Muscle layer of colon (tissue), 2 donors: ENCODE measurements around the gene SNX15.

Source experiments
- H3K27ac ChIP-seq: one replicate; pipeline ENCODE4 v1.7.0; 2013; ENCODE audit warnings: low read depth, mild to moderate bottlenecking, low read length, moderate library complexity
- H3K27me3 ChIP-seq, 2 donors: one replicate each; pipeline ENCODE4 v1.7.0; 2013; ENCODE audit warnings: low read length in 2 of 2, mild to moderate bottlenecking in 2 of 2; ENCODE audit not compliant: insufficient read depth in 2 of 2, control insufficient read depth in 1 of 2
- H3K36me3 ChIP-seq: one replicate; pipeline ENCODE4 v1.7.0; 2013; ENCODE audit warnings: mild to moderate bottlenecking, low read length; ENCODE audit not compliant: insufficient read depth
- H3K4me1 ChIP-seq: one replicate; pipeline ENCODE4 v1.7.0; 2013; ENCODE audit warnings: mild to moderate bottlenecking, low read length; ENCODE audit not compliant: insufficient read depth
- H3K4me3 ChIP-seq, 2 donors: one replicate each; pipeline ENCODE4 v1.7.0; 2013; ENCODE audit warnings: low read length in 2 of 2, low read depth in 1 of 2, mild to moderate bottlenecking in 1 of 2, moderate library complexity in 1 of 2
- H3K9ac ChIP-seq: one replicate; pipeline ENCODE4 v1.7.0; 2013; ENCODE audit warnings: low read length
- H3K9me3 ChIP-seq: one replicate; pipeline ENCODE4 v1.7.0; 2013; ENCODE audit warnings: mild to moderate bottlenecking, low read length
- donor health status: abdominal sarcoma.
- donor health status: Adenocarcinoma of cecum.

Gene SNX15

GRCh38 chr11:65043881-65044501 is 16.8 kb downstream of the SNX15 start:
- Histone ChIP-seq H3K9ac (no peak overlapping the region), H3K36me3 (peaks cover 18% of the 10 kb centered on the region), H3K27me3 (no peaks in the 10 kb centered on the region), H3K4me3 (no peak overlapping the region), H3K27ac (no peak overlapping the region), H3K4me1 (peaks cover 24% of the 10 kb centered on the region), H3K9me3 (no peaks in the 10 kb centered on the region)

- Histone ChIP-seq H3K27me3 (no peaks in the 10 kb centered on the region), H3K27ac (no peak overlapping the region), H3K9me3 (no peaks in the 10 kb centered on the region), H3K36me3 (peaks cover 11% of the 10 kb centered on the region), H3K9ac (no peak overlapping the region), H3K4me3 (no peak overlapping the region), H3K4me1 (peaks cover 24% of the 10 kb centered on the region)
Measured at GRCh38 chr11:65045061-65045460, 17.8 kb downstream of the SNX15 start.

- Histone ChIP-seq H3K36me3 (peaks cover 11% of the 10 kb centered on the region), H3K4me1 (peaks cover 24% of the 10 kb centered on the region), H3K9me3 (no peaks in the 10 kb centered on the region)
Measured at GRCh38 chr11:65045728-65046127, 18.5 kb downstream of the SNX15 start.

GRCh38 chr11:65047581-65048422 is 20.6 kb downstream of the SNX15 start:
- H3K9ac ChIP-seq = peak overlapping the region; percentile 50
- H3K27me3 ChIP-seq = peaks cover 0 to 1% of the 10 kb centered on the region in 2 donors
- H3K36me3 ChIP-seq = peaks cover 11% of the 10 kb centered on the region
- no peaks in the 10 kb centered on the region for H3K9me3 ChIP-seq
- peak overlapping the region; percentile 58 to 72 for H3K4me3 ChIP-seq
- peaks cover 16% of the 10 kb centered on the region for H3K4me1 ChIP-seq
- peak overlapping the region; percentile 65 for H3K27ac ChIP-seq

More at GRCh38 chr11:65045728-65046127, 18.5 kb downstream of the SNX15 start:
- Histone ChIP-seq H3K27ac (no peak overlapping the region), H3K27me3 (no peaks in the 10 kb centered on the region), H3K9ac (no peak overlapping the region), H3K4me3 (no peak overlapping the region)

- Histone ChIP-seq H3K36me3 (no peaks in the 10 kb centered on the region), H3K27me3 (peaks cover 0 to 4% of the 10 kb centered on the region in 2 donors), H3K9me3 (no peaks in the 10 kb centered on the region)
Measured at GRCh38 chr11:65051398-65051858, 24.2 kb downstream of the SNX15 start.

GRCh38 chr11:65053827-65054508 is 26.7 kb downstream of the SNX15 start:
- H3K9me3 ChIP-seq = no peaks in the 10 kb centered on the region
- H3K36me3 ChIP-seq = no peaks in the 10 kb centered on the region
- no peak overlapping the region for H3K27ac ChIP-seq
- H3K9ac ChIP-seq = no peak overlapping the region
- H3K27me3 ChIP-seq = peaks cover 0 to 4% of the 10 kb centered on the region in 2 donors
- no peak overlapping the region for H3K4me3 ChIP-seq
- no peaks in the 10 kb centered on the region for H3K4me1 ChIP-seq

More at GRCh38 chr11:65051398-65051858, 24.2 kb downstream of the SNX15 start:
- no peak overlapping the region for H3K4me3 ChIP-seq
- no peak overlapping the region for H3K27ac ChIP-seq
- H3K9ac ChIP-seq = no peak overlapping the region
- H3K4me1 ChIP-seq = peaks cover 14% of the 10 kb centered on the region

- H3K27ac ChIP-seq = no peak overlapping the region
Measured at GRCh38 chr11:65055538-65055937, 28.3 kb downstream of the SNX15 start.

GRCh38 chr11:65056999-65057398 is 29.8 kb downstream of the SNX15 start:
- no peak overlapping the region for H3K9ac ChIP-seq
- no peaks in the 10 kb centered on the region for H3K9me3 ChIP-seq

More at GRCh38 chr11:65055538-65055937, 28.3 kb downstream of the SNX15 start:
- Histone ChIP-seq H3K27me3 (peaks cover 0 to 4% of the 10 kb centered on the region in 2 donors), H3K36me3 (no peaks in the 10 kb centered on the region), H3K9ac (no peak overlapping the region), H3K4me1 (no peaks in the 10 kb centered on the region), H3K4me3 (no peak overlapping the region), H3K9me3 (no peaks in the 10 kb centered on the region)

GRCh38 chr11:65057526-65057925 is 30.3 kb downstream of the SNX15 start:
- no peaks in the 10 kb centered on the region for H3K4me1 ChIP-seq
- no peak overlapping the region for H3K9ac ChIP-seq

More at GRCh38 chr11:65056999-65057398, 29.8 kb downstream of the SNX15 start:
- Histone ChIP-seq H3K4me1 (no peaks in the 10 kb centered on the region), H3K27ac (no peak overlapping the region), H3K27me3 (peaks cover 0 to 4% of the 10 kb centered on the region in 2 donors), H3K36me3 (no peaks in the 10 kb centered on the region), H3K4me3 (no peak overlapping the region)

GRCh38 chr11:65058012-65058411 is 30.8 kb downstream of the SNX15 start:
- no peak overlapping the region for H3K9ac ChIP-seq

More at GRCh38 chr11:65057526-65057925, 30.3 kb downstream of the SNX15 start:
- no peak overlapping the region for H3K4me3 ChIP-seq
- no peaks in the 10 kb centered on the region for H3K9me3 ChIP-seq
- peaks cover 0 to 4% of the 10 kb centered on the region in 2 donors for H3K27me3 ChIP-seq
- no peaks in the 10 kb centered on the region for H3K36me3 ChIP-seq
- H3K27ac ChIP-seq = no peak overlapping the region

GRCh38 chr11:65058419-65059054 is 31.3 kb downstream of the SNX15 start, which contains the start of gene NAALADL1:
Gene NAALADL1, minus strand, starts transcription at chr11:65058553. Its CDS starts 32 bp downstream, at chr11:65058521.
- no peaks in the 10 kb centered on the region for H3K9me3 ChIP-seq
- no peak within 1 kb of the TSS for H3K4me3 ChIP-seq
- no peaks in the 10 kb centered on the region for H3K36me3 ChIP-seq
- no peak within 1 kb of the TSS for H3K27ac ChIP-seq
- no peaks in the 10 kb centered on the region for H3K27me3 ChIP-seq
- no peak within 1 kb of the TSS for H3K9ac ChIP-seq
- no peaks in the 10 kb centered on the region for H3K4me1 ChIP-seq

More at GRCh38 chr11:65058012-65058411, 30.8 kb downstream of the SNX15 start:
- Histone ChIP-seq H3K36me3 (no peaks in the 10 kb centered on the region), H3K4me3 (no peak overlapping the region), H3K4me1 (no peaks in the 10 kb centered on the region), H3K27ac (no peak overlapping the region), H3K27me3 (peaks cover 0 to under 1% of the 10 kb centered on the region in 2 donors), H3K9me3 (no peaks in the 10 kb centered on the region)
